MM.1S (cell line): ENCODE data around the gene PPP1R9A.

Experiments used
- DNase-seq: peaks from one replicate; pipeline ENCODE4 v3.0.0-alpha.2; 2015
- H2AFZ ChIP-seq: fragments of 300-600 bp; sonication (generic); 2 replicates; pipeline ENCODE4 v1.6.0; 2016; ENCODE audit warnings: antibody characterized with exemption, low read length
- H3F3A ChIP-seq: fragments of 300-600 bp; sonication (generic); 2 replicates; pipeline ENCODE4 v1.6.1; 2016; ENCODE audit warnings: mild to moderate bottlenecking, antibody characterized with exemption, low read length, moderate library complexity, mixed read lengths; ENCODE audit not compliant: insufficient read depth
- H3K27ac ChIP-seq: fragments of 300-600 bp; sonication (generic); 2 replicates; pipeline ENCODE4 v1.5.1; 2016; ENCODE audit warnings: mild to moderate bottlenecking, low read length
- H3K27me3 ChIP-seq: fragments of 300-600 bp; sonication (generic); replicated peaks from 2 replicates; pipeline ENCODE4 v1.6.0; 2016; ENCODE audit warnings: low read length; ENCODE audit not compliant: insufficient read depth
- H3K36me3 ChIP-seq: fragments of 300-600 bp; sonication (generic); replicated peaks from 2 replicates; pipeline ENCODE4 v1.6.1; 2016; ENCODE audit warnings: mild to moderate bottlenecking, low read length, mixed read lengths; ENCODE audit not compliant: insufficient read depth
- H3K4me1 ChIP-seq: fragments of 300-600 bp; sonication (generic); 2 replicates; pipeline ENCODE4 v1.6.1; 2016; ENCODE audit warnings: low read length, mixed read lengths
- H3K4me2 ChIP-seq: fragments of 300-600 bp; sonication (generic); 2 replicates; pipeline ENCODE4 v1.6.0; 2016; ENCODE audit warnings: low read depth, low read length
- H3K4me3 ChIP-seq: fragments of 300-600 bp; sonication (generic); 2 replicates; pipeline ENCODE4 v1.5.1; 2016; ENCODE audit warnings: low read length, mixed read lengths
- H3K79me2 ChIP-seq: fragments of 300-600 bp; sonication (generic); 2 replicates; pipeline ENCODE4 v1.6.1; 2016; ENCODE audit warnings: mixed run types, low read length, mixed read lengths
- H3K9ac ChIP-seq: fragments of 300-600 bp; sonication (generic); 2 replicates; pipeline ENCODE4 v1.6.1; 2016; ENCODE audit warnings: low read length, mixed read lengths
- H3K9me2 ChIP-seq: fragments of 300-600 bp; sonication (generic); replicated peaks from 2 replicates; pipeline ENCODE4 v1.6.1; 2016; ENCODE audit warnings: mild to moderate bottlenecking, low read length, mixed read lengths; ENCODE audit not compliant: insufficient read depth
- H3K9me3 ChIP-seq: fragments of 300-600 bp; sonication (generic); replicated peaks from 2 replicates; pipeline ENCODE4 v1.6.1; 2016; ENCODE audit warnings: mild to moderate bottlenecking, low read length, mixed read lengths; ENCODE audit not compliant: insufficient read depth
- H4K20me1 ChIP-seq: fragments of 300-600 bp; sonication (generic); 2 replicates; pipeline ENCODE4 v1.6.1; 2016; ENCODE audit warnings: mild to moderate bottlenecking, low read length, moderate library complexity, mixed read lengths; ENCODE audit not compliant: insufficient read depth
- EZH2 ChIP-seq: fragments of 300-600 bp; sonication (generic); optimal IDR thresholded peaks from 2 replicates; pipeline ENCODE3; 2017; ENCODE audit warnings: low read depth, mild to moderate bottlenecking, antibody characterized with exemption, low read length, mixed read lengths
- EZH2phosphoT487 ChIP-seq: fragments of 300-600 bp; sonication (generic); IDR thresholded peaks from 2 replicates; pipeline ENCODE4 v1.6.1; 2018; ENCODE audit warnings: antibody characterized with exemption, low read length
- TF ChIP-seq, protein P1 (sequence below): fragments of 300-600 bp; sonication (generic); IDR thresholded peaks from 2 replicates; pipeline ENCODE4 v1.5.1; 2016; ENCODE audit warnings: antibody characterized with exemption, low read length, mixed read lengths

PPP1R9A gene

DNA sequence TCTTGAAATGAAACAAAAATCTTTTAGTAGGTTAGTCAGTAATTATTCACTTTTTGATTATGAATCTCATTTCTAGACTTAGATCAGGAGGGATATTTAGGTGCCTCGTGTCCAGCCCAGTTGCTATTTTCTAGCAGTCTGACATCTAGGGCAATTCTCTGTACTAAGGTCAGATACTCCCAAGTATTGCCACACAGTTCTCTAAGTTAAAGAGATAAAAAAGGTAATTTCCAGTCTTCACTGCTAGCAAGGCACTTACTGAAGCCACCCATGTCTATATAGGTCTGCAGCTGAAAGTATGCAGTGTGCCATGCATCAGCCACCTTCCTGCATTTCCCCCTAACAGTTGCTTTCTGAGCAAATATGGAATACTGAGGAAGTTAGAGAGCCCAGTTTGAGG lies 333.5 kb downstream of the PPP1R9A start:
- H3K9ac ChIP-seq, result no peak overlapping the region
- H3K9me2 ChIP-seq, result no peaks in the 10 kb centered on the region
- H3K4me2 ChIP-seq, result no peak overlapping the region
- TF ChIP-seq, protein P1, sequence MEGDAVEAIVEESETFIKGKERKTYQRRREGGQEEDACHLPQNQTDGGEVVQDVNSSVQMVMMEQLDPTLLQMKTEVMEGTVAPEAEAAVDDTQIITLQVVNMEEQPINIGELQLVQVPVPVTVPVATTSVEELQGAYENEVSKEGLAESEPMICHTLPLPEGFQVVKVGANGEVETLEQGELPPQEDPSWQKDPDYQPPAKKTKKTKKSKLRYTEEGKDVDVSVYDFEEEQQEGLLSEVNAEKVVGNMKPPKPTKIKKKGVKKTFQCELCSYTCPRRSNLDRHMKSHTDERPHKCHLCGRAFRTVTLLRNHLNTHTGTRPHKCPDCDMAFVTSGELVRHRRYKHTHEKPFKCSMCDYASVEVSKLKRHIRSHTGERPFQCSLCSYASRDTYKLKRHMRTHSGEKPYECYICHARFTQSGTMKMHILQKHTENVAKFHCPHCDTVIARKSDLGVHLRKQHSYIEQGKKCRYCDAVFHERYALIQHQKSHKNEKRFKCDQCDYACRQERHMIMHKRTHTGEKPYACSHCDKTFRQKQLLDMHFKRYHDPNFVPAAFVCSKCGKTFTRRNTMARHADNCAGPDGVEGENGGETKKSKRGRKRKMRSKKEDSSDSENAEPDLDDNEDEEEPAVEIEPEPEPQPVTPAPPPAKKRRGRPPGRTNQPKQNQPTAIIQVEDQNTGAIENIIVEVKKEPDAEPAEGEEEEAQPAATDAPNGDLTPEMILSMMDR, result no peak
- TF ChIP-seq EZH2, result no peak
- TF ChIP-seq EZH2phosphoT487, result no peak
- no peaks in the 10 kb centered on the region for H3K36me3 ChIP-seq
- H3F3A ChIP-seq, result no peaks in the 10 kb centered on the region
- no peak for DNase-seq
- no peaks in the 10 kb centered on the region for H3K4me1 ChIP-seq
- H2AFZ ChIP-seq, result no peak overlapping the region
- no peaks in the 10 kb centered on the region for H3K79me2 ChIP-seq
- no peak overlapping the region for H3K27ac ChIP-seq
- no peaks in the 10 kb centered on the region for H4K20me1 ChIP-seq
- no peak overlapping the region for H3K4me3 ChIP-seq
- no peaks in the 10 kb centered on the region for H3K27me3 ChIP-seq
- no peaks in the 10 kb centered on the region for H3K9me3 ChIP-seq

GRCh38 chr7:95242266-95242665 lies 334.9 kb downstream of the PPP1R9A start:
- Histone ChIP-seq H3K4me1 (no peaks in the 10 kb centered on the region), H2AFZ (no peak overlapping the region), H3K79me2 (no peaks in the 10 kb centered on the region), H3K36me3 (no peaks in the 10 kb centered on the region), H3K27me3 (no peaks in the 10 kb centered on the region), H3K27ac (no peak overlapping the region), H3F3A (no peaks in the 10 kb centered on the region), H3K4me3 (no peak overlapping the region), H3K9ac (no peak overlapping the region), H3K9me2 (no peaks in the 10 kb centered on the region), H3K9me3 (no peaks in the 10 kb centered on the region), H3K4me2 (no peak overlapping the region), H4K20me1 (no peaks in the 10 kb centered on the region)
- TF ChIP-seq EZH2phosphoT487 (no peak), EZH2 (no peak)
- TF ChIP-seq, protein P1, result no peak
- no peak for DNase-seq

DNA sequence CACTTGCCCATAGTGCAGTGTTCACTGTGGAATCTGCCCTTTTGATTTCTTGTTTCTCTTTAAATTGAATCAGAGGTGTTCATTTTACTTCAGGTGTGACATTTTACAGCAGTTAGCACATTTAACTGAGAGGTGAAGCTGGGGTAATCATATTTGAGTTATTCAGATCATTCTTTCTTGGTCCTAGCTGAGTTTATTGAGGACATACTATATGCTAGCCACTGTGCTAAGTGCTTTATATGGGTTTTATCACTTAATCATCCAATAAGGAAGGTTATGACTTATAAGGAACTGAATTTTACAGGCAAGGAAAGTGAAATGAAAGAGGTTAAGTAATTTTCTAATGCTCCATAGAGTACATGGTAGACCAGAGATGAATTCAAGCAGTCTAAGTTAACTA lies 337.2 kb downstream of the PPP1R9A start:
- Histone ChIP-seq H3K4me1 (no peaks in the 10 kb centered on the region), H3F3A (no peaks in the 10 kb centered on the region), H3K4me3 (no peak overlapping the region), H3K36me3 (no peaks in the 10 kb centered on the region), H2AFZ (no peak overlapping the region), H3K27me3 (no peaks in the 10 kb centered on the region), H3K27ac (no peak overlapping the region), H3K9ac (no peak overlapping the region), H4K20me1 (no peaks in the 10 kb centered on the region), H3K79me2 (no peaks in the 10 kb centered on the region), H3K9me3 (no peaks in the 10 kb centered on the region), H3K9me2 (no peaks in the 10 kb centered on the region), H3K4me2 (no peak overlapping the region)
- DNase-seq, result no peak
- TF ChIP-seq, protein P1, result no peak
- TF ChIP-seq EZH2phosphoT487 (no peak), EZH2 (no peak)
